ENCODE results near the gene NDST3.

The NDST3 gene

GRCh38 chr4:118271788-118272187 lies 237.5 kb downstream of the NDST3 start:
- Histone ChIP-seq H3K9ac (ENCODE audit: low read depth, low read length) (no peak overlapping the region), H3K4me1 (ENCODE audit: insufficient read depth, low read length) (no peaks in the 10 kb centered on the region), H3K27me3 (ENCODE audit: insufficient read depth, low read length) (no peaks in the 10 kb centered on the region), H3K27ac (ENCODE audit: low read depth, low read length) (no peak overlapping the region), H3K36me3 (ENCODE audit: insufficient read depth, low read length) (no peaks in the 10 kb centered on the region), H3K9me3 (ENCODE audit: insufficient read depth, low read depth, low read length) (no peaks in the 10 kb centered on the region), H3K4me3 (ENCODE audit: low read length) (no peak overlapping the region)
- 94% methylated on average over 2 of the region's 2 CpGs for whole genome bisulfite sequencing

DNA sequence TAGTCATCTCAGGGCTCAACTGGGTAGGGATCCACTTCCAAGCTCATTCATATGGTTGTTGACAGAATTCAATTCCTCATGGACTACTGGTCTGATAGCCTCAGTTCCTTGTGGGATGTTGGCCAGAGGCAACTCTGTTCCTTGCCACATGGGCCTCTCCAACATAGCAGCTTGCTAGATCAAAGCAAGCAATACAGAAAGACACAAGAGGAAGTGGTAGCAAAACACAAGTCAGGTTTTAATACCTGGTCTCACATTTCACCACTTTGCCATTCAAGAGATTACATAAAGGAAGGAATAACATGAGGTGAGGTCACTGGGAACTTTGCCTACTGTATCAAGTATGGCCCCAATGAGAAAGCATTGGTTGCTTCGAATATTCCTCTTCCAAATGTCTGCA lies 239.4 kb downstream of the NDST3 start:
- H3K4me3 ChIP-seq (ENCODE audit: low read length), result no peak overlapping the region
- no peaks in the 10 kb centered on the region for H3K36me3 ChIP-seq (ENCODE audit: insufficient read depth, low read length)
- no peaks in the 10 kb centered on the region for H3K9me3 ChIP-seq (ENCODE audit: insufficient read depth, low read depth, low read length)
- H3K27me3 ChIP-seq (ENCODE audit: insufficient read depth, low read length), result no peaks in the 10 kb centered on the region
- no peak overlapping the region for H3K27ac ChIP-seq (ENCODE audit: low read depth, low read length)
- H3K4me1 ChIP-seq (ENCODE audit: insufficient read depth, low read length), result no peaks in the 10 kb centered on the region
- no peak overlapping the region for H3K9ac ChIP-seq (ENCODE audit: low read depth, low read length)
- 92% methylated on average over 1 of the region's 1 CpG for WGBS

DNA sequence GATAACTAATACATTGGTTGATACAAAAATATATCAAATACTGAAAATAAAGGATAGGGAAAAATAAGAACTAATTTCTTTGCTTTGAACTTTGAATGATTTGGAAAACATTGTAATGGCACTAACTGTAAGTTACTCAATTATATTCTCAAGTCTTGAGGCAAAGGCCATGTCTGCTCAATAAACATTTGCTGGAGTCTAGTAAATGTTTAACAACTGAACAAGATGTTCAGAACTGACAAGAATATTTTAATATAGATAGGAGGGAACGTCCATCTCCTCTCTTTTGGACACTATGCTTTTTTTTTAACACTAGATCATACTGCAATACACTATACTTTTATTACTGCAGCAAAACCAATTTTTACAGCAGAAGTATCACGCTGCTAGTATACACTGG lies 242.3 kb downstream of the NDST3 start:
- Histone ChIP-seq H3K4me1 (ENCODE audit: insufficient read depth, low read length) (peaks cover 12% of the 10 kb centered on the region), H3K27ac (ENCODE audit: low read depth, low read length) (no peak overlapping the region)
- WGBS, result no CpG with 5 or more reads among the region's 2 CpGs

DNA sequence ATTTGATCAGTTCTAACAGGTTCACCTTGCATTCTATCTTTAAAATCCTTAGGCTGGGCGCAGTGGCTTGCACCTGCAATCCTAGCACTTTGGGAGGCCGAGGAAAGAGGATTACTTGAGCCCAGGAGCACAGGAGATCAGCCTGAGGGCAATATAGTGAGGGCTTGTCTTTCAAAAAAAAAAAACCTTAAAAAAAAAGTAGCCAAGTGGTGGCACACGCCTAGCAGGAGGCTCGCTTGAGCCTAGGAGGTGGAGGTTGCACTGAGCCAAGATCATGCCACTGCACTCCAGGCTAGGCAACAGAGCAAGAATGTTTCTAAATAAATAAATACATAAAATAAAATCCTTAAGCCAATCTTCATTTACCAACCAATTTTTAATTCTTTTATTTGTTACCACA lies 243.0 kb downstream of the NDST3 start:
- Histone ChIP-seq H3K4me1 (ENCODE audit: insufficient read depth, low read length) (peaks cover 12% of the 10 kb centered on the region), H3K9ac (ENCODE audit: low read depth, low read length) (no peak overlapping the region), H3K27ac (ENCODE audit: low read depth, low read length) (no peak overlapping the region), H3K9me3 (ENCODE audit: insufficient read depth, low read depth, low read length) (no peaks in the 10 kb centered on the region), H3K27me3 (ENCODE audit: insufficient read depth, low read length) (no peaks in the 10 kb centered on the region), H3K4me3 (ENCODE audit: low read length) (peak overlapping the region; percentile 88), H3K36me3 (ENCODE audit: insufficient read depth, low read length) (peaks cover 33% of the 10 kb centered on the region)
- WGBS, result 94% methylated on average over 4 of the region's 4 CpGs

More for the DNA sequence above, 242.3 kb downstream of the NDST3 start:
- Histone ChIP-seq H3K27me3 (ENCODE audit: insufficient read depth, low read length) (no peaks in the 10 kb centered on the region), H3K9me3 (ENCODE audit: insufficient read depth, low read depth, low read length) (no peaks in the 10 kb centered on the region), H3K36me3 (ENCODE audit: insufficient read depth, low read length) (peaks cover 27% of the 10 kb centered on the region), H3K9ac (ENCODE audit: low read depth, low read length) (no peak overlapping the region), H3K4me3 (ENCODE audit: low read length) (no peak overlapping the region)

DNA sequence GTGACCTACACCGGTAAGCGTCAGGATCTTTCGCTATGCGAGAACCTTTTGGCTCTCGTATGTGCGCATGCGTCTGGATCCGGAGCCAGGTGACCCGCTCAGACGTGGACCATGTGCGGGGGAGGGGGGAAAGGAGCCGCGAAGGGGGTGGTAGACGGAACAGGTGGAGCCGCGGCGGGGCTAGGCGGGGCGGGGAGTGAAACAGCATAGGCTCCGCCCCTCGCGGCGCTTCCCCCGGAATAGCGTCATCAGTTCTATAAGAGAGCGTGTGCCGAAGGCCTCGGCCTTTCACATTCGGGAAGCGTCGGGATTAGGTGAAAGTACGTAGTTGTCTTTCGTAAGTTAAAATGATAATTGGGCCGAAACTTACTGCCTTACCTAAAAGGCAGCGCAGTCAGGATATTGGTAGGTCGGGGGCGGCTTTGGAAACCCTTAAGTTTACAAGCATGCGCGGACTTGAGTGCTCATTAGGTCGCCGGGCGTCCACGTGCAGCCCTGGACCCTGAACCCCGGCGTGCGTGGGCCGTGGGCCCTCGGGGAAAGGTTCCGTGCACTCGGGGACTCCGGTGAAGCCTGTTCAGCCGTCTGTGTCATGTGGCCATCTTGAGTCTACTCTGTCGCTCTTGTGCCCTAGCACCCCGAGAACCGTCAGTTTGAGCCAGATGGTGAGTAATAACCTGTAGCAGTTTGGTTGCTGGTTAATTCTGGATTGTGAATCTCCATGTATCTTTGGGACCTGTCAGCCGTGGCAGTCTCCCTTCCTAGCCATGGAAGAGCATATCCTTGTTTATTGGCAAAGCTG lies 244.4 kb downstream of the NDST3 start:
- Histone ChIP-seq H3K27ac (ENCODE audit: low read depth, low read length) (peak overlapping the region; percentile 86), H3K27me3 (ENCODE audit: insufficient read depth, low read length) (no peaks in the 10 kb centered on the region), H3K36me3 (ENCODE audit: insufficient read depth, low read length) (peaks cover 35% of the 10 kb centered on the region), H3K4me1 (ENCODE audit: insufficient read depth, low read length) (peaks cover 12% of the 10 kb centered on the region), H3K4me3 (ENCODE audit: low read length) (peak overlapping the region; percentile 88), H3K9ac (ENCODE audit: low read depth, low read length) (peak overlapping the region; percentile 98), H3K9me3 (ENCODE audit: insufficient read depth, low read depth, low read length) (no peaks in the 10 kb centered on the region)
- 4% methylated on average over 56 of the region's 56 CpGs for WGBS

DNA sequence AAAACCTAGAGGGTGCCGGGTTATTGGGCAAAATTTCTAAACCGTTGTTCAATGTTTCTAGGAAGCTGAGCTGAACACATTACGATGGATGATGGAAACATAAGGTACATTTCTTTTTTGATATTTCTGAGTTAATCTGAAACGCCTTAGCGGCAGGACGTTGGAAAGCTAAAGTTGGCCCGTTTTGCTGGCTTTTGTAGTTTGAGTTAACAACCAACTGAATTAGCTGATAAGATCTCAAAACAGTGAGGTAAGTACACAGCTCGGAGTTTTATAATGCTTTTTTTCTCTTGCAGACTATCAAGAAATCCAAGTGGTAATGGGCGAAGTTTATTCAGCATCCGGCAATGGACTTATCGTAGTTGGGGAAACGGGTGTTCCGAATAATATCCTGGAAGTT lies 245.0 kb downstream of the NDST3 start:
- 9% methylated on average over 13 of the region's 13 CpGs for WGBS
- H3K36me3 ChIP-seq (ENCODE audit: insufficient read depth, low read length), result peaks cover 35% of the 10 kb centered on the region
- H3K9ac ChIP-seq (ENCODE audit: low read depth, low read length), result peak overlapping the region; percentile 98
- H3K4me3 ChIP-seq (ENCODE audit: low read length), result peak overlapping the region; percentile 88
- no peaks in the 10 kb centered on the region for H3K27me3 ChIP-seq (ENCODE audit: insufficient read depth, low read length)
- H3K4me1 ChIP-seq (ENCODE audit: insufficient read depth, low read length), result peaks cover 12% of the 10 kb centered on the region
- peak overlapping the region; percentile 86 for H3K27ac ChIP-seq (ENCODE audit: low read depth, low read length)
- no peaks in the 10 kb centered on the region for H3K9me3 ChIP-seq (ENCODE audit: insufficient read depth, low read depth, low read length)

- Histone ChIP-seq H3K4me3 (ENCODE audit: low read length) (peak overlapping the region; percentile 88), H3K36me3 (ENCODE audit: insufficient read depth, low read length) (peaks cover 35% of the 10 kb centered on the region), H3K9ac (ENCODE audit: low read depth, low read length) (peak overlapping the region; percentile 98), H3K4me1 (ENCODE audit: insufficient read depth, low read length) (peaks cover 12% of the 10 kb centered on the region), H3K27ac (ENCODE audit: low read depth, low read length) (peak overlapping the region; percentile 86), H3K27me3 (ENCODE audit: insufficient read depth, low read length) (no peaks in the 10 kb centered on the region), H3K9me3 (ENCODE audit: insufficient read depth, low read depth, low read length) (no peaks in the 10 kb centered on the region)
- no CpG with 5 or more reads among the region's 2 CpGs for WGBS
These were observed 245.7 kb downstream of the NDST3 start for GRCh38 chr4:118279920-118280432.

DNA sequence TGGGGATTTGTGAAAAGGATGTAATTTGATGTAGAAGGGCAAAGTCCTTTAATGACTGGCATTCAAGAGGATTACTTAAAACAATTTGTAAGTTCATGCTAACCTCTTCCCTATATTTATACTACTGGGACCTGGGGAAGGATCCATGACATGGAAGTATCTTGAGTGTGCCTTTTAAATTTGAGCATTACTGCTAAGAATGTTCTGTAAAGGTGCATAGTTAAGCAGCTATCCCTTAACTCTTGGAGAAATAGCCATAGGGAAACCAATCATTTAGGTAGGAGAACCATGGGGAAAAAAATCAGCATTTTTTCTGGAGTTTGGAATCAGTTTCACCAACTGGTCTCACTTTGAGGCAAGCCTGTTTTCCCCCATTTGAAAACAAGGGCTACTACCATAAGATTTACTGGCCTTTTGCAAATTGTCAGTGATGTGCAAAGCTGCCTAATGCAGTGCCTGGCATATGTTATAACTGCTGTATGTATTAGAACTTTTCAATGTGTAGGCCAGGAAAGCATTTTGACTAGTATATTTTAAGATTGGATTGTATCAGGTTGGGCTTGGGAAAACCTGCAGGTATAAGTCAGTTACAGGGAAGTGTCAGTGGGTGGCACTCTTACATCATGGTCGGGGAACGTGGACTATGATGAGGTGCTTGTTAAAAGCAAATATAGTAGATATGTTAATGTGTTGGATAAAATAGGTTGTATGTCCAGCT lies 246.4 kb downstream of the NDST3 start:
- 26% methylated on average over 2 of the region's 2 CpGs for WGBS
- Histone ChIP-seq H3K9me3 (ENCODE audit: insufficient read depth, low read depth, low read length) (no peaks in the 10 kb centered on the region), H3K4me1 (ENCODE audit: insufficient read depth, low read length) (peaks cover 12% of the 10 kb centered on the region), H3K9ac (ENCODE audit: low read depth, low read length) (peak overlapping the region; percentile 98), H3K27me3 (ENCODE audit: insufficient read depth, low read length) (no peaks in the 10 kb centered on the region), H3K27ac (ENCODE audit: low read depth, low read length) (peak overlapping the region; percentile 86), H3K4me3 (ENCODE audit: low read length) (peak overlapping the region; percentile 88), H3K36me3 (ENCODE audit: insufficient read depth, low read length) (peaks cover 35% of the 10 kb centered on the region)

GRCh38 chr4:118281611-118282442 lies 247.5 kb downstream of the NDST3 start:
- H3K27ac ChIP-seq (ENCODE audit: low read depth, low read length), result peak overlapping the region; percentile 86; the same call in 1 of the 2 replicates
- peaks cover 35% of the 10 kb centered on the region for H3K36me3 ChIP-seq (ENCODE audit: insufficient read depth, low read length)
- 56% methylated on average over 6 of the region's 9 CpGs for WGBS
- H3K27me3 ChIP-seq (ENCODE audit: insufficient read depth, low read length), result no peaks in the 10 kb centered on the region
- H3K4me3 ChIP-seq (ENCODE audit: low read length), result no peak overlapping the region
- H3K4me1 ChIP-seq (ENCODE audit: insufficient read depth, low read length), result peaks cover 12% of the 10 kb centered on the region
- H3K9ac ChIP-seq (ENCODE audit: low read depth, low read length), result peak overlapping the region; percentile 48; the same call in 1 of the 2 replicates
- H3K9me3 ChIP-seq (ENCODE audit: insufficient read depth, low read depth, low read length), result no peaks in the 10 kb centered on the region

GRCh38 chr4:118282692-118283091 lies 248.4 kb downstream of the NDST3 start:
- Histone ChIP-seq H3K27me3 (ENCODE audit: insufficient read depth, low read length) (no peaks in the 10 kb centered on the region), H3K9ac (ENCODE audit: low read depth, low read length) (no peak overlapping the region), H3K4me1 (ENCODE audit: insufficient read depth, low read length) (peaks cover 12% of the 10 kb centered on the region), H3K36me3 (ENCODE audit: insufficient read depth, low read length) (peaks cover 35% of the 10 kb centered on the region), H3K4me3 (ENCODE audit: low read length) (no peak overlapping the region), H3K27ac (ENCODE audit: low read depth, low read length) (no peak overlapping the region), H3K9me3 (ENCODE audit: insufficient read depth, low read depth, low read length) (no peaks in the 10 kb centered on the region)
- 92% methylated on average over 4 of the region's 4 CpGs for WGBS

Data from HUES64 (cell line).